SKM-1 treated with dmso at 0.1 percent for 144 hours (cell line): ENCODE results near the gene SIK3.

Experiments
- DNase-seq: peaks from one replicate; lab custom pipeline; 2025; ENCODE audit not compliant: unreplicated experiment; lab: John Stamatoyannopoulos, UW

Gene SIK3

GRCh38 chr11:116972691-116973090 is 125.5 kb downstream of the SIK3 start:
- DNase-seq, result no peak

GRCh38 chr11:116970485-116971292 is 127.5 kb downstream of the SIK3 start:
- no peak for DNase-seq

GRCh38 chr11:116969694-116970093 is 128.5 kb downstream of the SIK3 start:
- no peak for DNase-seq

- no peak for DNase-seq
Measured at GRCh38 chr11:116964269-116964668, 134.0 kb downstream of the SIK3 start.

- DNase-seq, result no peak
Measured at GRCh38 chr11:116963813-116964212, 134.4 kb downstream of the SIK3 start.

- no peak for DNase-seq
Measured at GRCh38 chr11:116962108-116962507, 136.1 kb downstream of the SIK3 start.

GRCh38 chr11:116960930-116961329 is 137.3 kb downstream of the SIK3 start:
- DNase-seq, result no peak

- no peak for DNase-seq
Measured at GRCh38 chr11:116958246-116958645, 140.0 kb downstream of the SIK3 start.

GRCh38 chr11:116955949-116956348 is 142.3 kb downstream of the SIK3 start:
- DNase-seq, result no peak

GRCh38 chr11:116955548-116955947 is 142.7 kb downstream of the SIK3 start:
- no peak for DNase-seq

- DNase-seq, result no peak
Measured at GRCh38 chr11:116953530-116954285, 144.5 kb downstream of the SIK3 start.

GRCh38 chr11:116951762-116952161 is 146.5 kb downstream of the SIK3 start:
- no peak for DNase-seq

GRCh38 chr11:116950210-116950609 is 148.0 kb downstream of the SIK3 start:
- no peak for DNase-seq

GRCh38 chr11:116948391-116948790 is 149.8 kb downstream of the SIK3 start:
- no peak for DNase-seq

GRCh38 chr11:116946414-116946813 is 151.8 kb downstream of the SIK3 start:
- DNase-seq, result no peak

GRCh38 chr11:116939499-116939898 is 158.7 kb downstream of the SIK3 start:
- no peak for DNase-seq

GRCh38 chr11:116938471-116939070 is 159.7 kb downstream of the SIK3 start:
- no peak for DNase-seq

- no peak for DNase-seq
Measured at GRCh38 chr11:116936754-116937446, 161.3 kb downstream of the SIK3 start.

GRCh38 chr11:116935514-116935913 is 162.7 kb downstream of the SIK3 start:
- no peak for DNase-seq

- DNase-seq, result no peak
Measured at GRCh38 chr11:116935089-116935488, 163.1 kb downstream of the SIK3 start.

- DNase-seq, result no peak
Measured at GRCh38 chr11:116933961-116934360, 164.3 kb downstream of the SIK3 start.
